ENCODE measurements around the gene TRMT44. TPM values are rescaled to one million over a fixed set of nuclear protein-coding genes. Genes with fewer than 3 reads are reported as not detected.
A peak's percentile ranks its signal among the peaks of the same experiment; 100 is the strongest.

The TRMT44 gene
- total and polyA plus RNA-seq, 2 of the 4 experiments (the other 2 are of a cell fraction), result 7.3 to 8.1 TPM

GRCh38 chr4:8471211-8471875 lies 30.8 kb downstream of the TRMT44 start:
- Histone ChIP-seq H3K27me3 (ENCODE audit: control insufficient read depth, insufficient read depth, low read length) (no peaks in the 10 kb centered on the region), H3K9me1 (ENCODE audit: insufficient read depth, low read length) (peaks cover 15% of the 10 kb centered on the region), H3K79me1 (ENCODE audit: low read depth in 1 of 2, low read length in 2 of 2) (peaks cover 0 to 12% of the 10 kb centered on the region in 2 experiments; a peak in 1 of 4 replicates), H3K56ac (ENCODE audit: extremely low read depth, insufficient read depth, low read length) (no peak overlapping the region), H2BK20ac (ENCODE audit: low read depth, low read length) (no peak overlapping the region), H3K36me3 (ENCODE audit: control insufficient read depth, insufficient read depth, low read length) (peaks cover 27% of the 10 kb centered on the region), H4K20me1 (ENCODE audit: insufficient read depth, low read length) (peaks cover 31% of the 10 kb centered on the region), H2AFZ (replicated peaks; ENCODE audit: low read length, poor library complexity) (peak overlapping the region; percentile 23), H3K27ac (ENCODE audit: insufficient read depth, low read length) (peak overlapping the region; percentile 31; the same call in 1 of the 2 replicates), H3K9ac (ENCODE audit: low read depth, low read length) (no peak overlapping the region), H4K5ac (ENCODE audit: low read depth, low read length) (no peak overlapping the region; the same call in 1 of the 2 replicates), H3K9me3 (ENCODE audit: control insufficient read depth, insufficient read depth, low read length) (no peaks in the 10 kb centered on the region), H3K18ac (ENCODE audit: low read depth, low read length) (no peak overlapping the region; the same call in 1 of the 2 replicates), H4K8ac (ENCODE audit: low read depth in 2 of 2, low read length in 2 of 2) (no peak overlapping the region), H2AK5ac (ENCODE audit: low read depth, low read length) (peak overlapping the region; percentile 81), H3K23ac (ENCODE audit: low read depth, low read length) (no peak overlapping the region), H2BK5ac (ENCODE audit: low read depth, low read length, poor library complexity, severe bottlenecking) (no peak overlapping the region), H3K4me3 (ENCODE audit: insufficient read depth, low read depth, low read length) (no peak overlapping the region), H3K4me1 (ENCODE audit: control insufficient read depth, insufficient read depth, low read length) (peaks cover 25% of the 10 kb centered on the region), H3K4me2 (ENCODE audit: low read depth, low read length) (no peak overlapping the region), H3K4ac (ENCODE audit: low read depth, low read length) (peak overlapping the region; percentile 23; the same call in 1 of the 2 replicates), H2AK9ac (replicated peaks; ENCODE audit: low read depth, low read length, poor library complexity) (no peak overlapping the region), H2BK120ac (ENCODE audit: low read depth, low read length) (0 out of 2 replicates have a peak overlapping the region, but pooled peaks have one; percentile 35), H4K91ac (ENCODE audit: insufficient read depth, low read depth, low read length) (peak overlapping the region; percentile 26; the same call in 1 of the 2 replicates), H3K14ac (replicated peaks; ENCODE audit: low read depth, low read length) (no peak overlapping the region), H2BK15ac (ENCODE audit: low read depth, low read length) (no peak overlapping the region)
- 82% methylated on average over 2 of the region's 24 CpGs; no CpG with 5 or more reads in 1 of the 2 experiments for WGBS, 2 experiments (ENCODE audit: extremely low coverage in 2 of 2, insufficient read length in 1 of 2)
- intact Hi-C loops (cut with micrococcal nuclease) (no loop called here), in situ Hi-C loops (cut with MboI; ENCODE audit: low sequenced_read_pairs) (no loop called here), dilution Hi-C loops (cut with HindIII; ENCODE audit: low sequenced_read_pairs, unreplicated experiment) (no loop called here)
- no TSS peak for BruUV-seq (replicated peaks)
- ChIA-PET CTCF (interaction anchor here (1.6 kb wide), 1 partner anchor 118 kb away, joined by 3 read pairs; no protein-coding TSS in a partner anchor), POLR2A (ENCODE audit: unreplicated experiment) (interaction anchor here (0.6 kb wide), 1 partner anchor 13 kb away, joined by 6 read pairs; no protein-coding TSS in a partner anchor)
- DNase-seq (no peak), ATAC-seq (ENCODE audit: low read depth) (no peak)
- TF ChIP-seq RFX5 (IDR thresholded peaks at IDR 0.05; ENCODE audit: low read depth, low read length), result no peak
- TF ChIP-seq USF2 (IDR thresholded peaks at IDR 0.05; ENCODE audit: low read depth, low read length), result no peak
- no peak for TF ChIP-seq MAZ (IDR thresholded peaks at IDR 0.05; ENCODE audit: borderline replicate concordance, low read depth, low read length)
- no peak for TF ChIP-seq MAFK (IDR thresholded peaks at IDR 0.05; ENCODE audit: low read depth, low read length)
- no peak for TF ChIP-seq BHLHE40 (IDR thresholded peaks at IDR 0.05; ENCODE audit: low read depth, low read length)
- no peak for TF ChIP-seq CTCF (conservative IDR thresholded peaks at IDR 0.05; ENCODE audit: low read depth, low read length)
- no peak for TF ChIP-seq MXI1 (IDR thresholded peaks at IDR 0.05; ENCODE audit: borderline replicate concordance, low read depth, low read length)
- no peak for TF ChIP-seq RCOR1 (IDR thresholded peaks at IDR 0.05; ENCODE audit: insufficient replicate concordance, low read length)
- no peak for TF ChIP-seq CEBPB (IDR thresholded peaks at IDR 0.05; ENCODE audit: low read depth, low read length)
- TF ChIP-seq POLR2A (IDR thresholded peaks at IDR 0.05; ENCODE audit: low read depth, low read length), result no peak
- no peak for TF ChIP-seq CHD1 (IDR thresholded peaks at IDR 0.05; ENCODE audit: low read depth, low read length)
- TF ChIP-seq NFE2L2 (IDR thresholded peaks at IDR 0.05; ENCODE audit: low read depth, low read length), result no peak
- no peak for TF ChIP-seq ELK1 (IDR thresholded peaks at IDR 0.05; ENCODE audit: borderline replicate concordance, low read depth, low read length)
- TF ChIP-seq FOS (IDR thresholded peaks at IDR 0.05; ENCODE audit: low read depth, low read length), result no peak
- no peak for TF ChIP-seq RAD21 (IDR thresholded peaks at IDR 0.05; ENCODE audit: low read length)
